GM12891 (cell line): Measurements from ENCODE around the gene CCDC102A.
A peak's percentile ranks its signal among the peaks of the same experiment; 100 is the strongest.

Source experiments
- POLR2A ChIP-seq: IDR thresholded peaks from 2 replicates; pipeline ENCODE4 v1.6.1; 2011; ENCODE audit warnings: low read depth, low read length, control low read depth
- POLR2AphosphoS5 ChIP-seq: IDR thresholded peaks from 2 replicates; pipeline ENCODE4 v1.6.1; 2011; ENCODE audit warnings: low read depth, low read length, control low read depth
- TAF1 ChIP-seq: IDR thresholded peaks from 2 replicates; pipeline ENCODE4 v1.6.1; 2011; ENCODE audit warnings: low read depth, low read length, control low read depth

- TF ChIP-seq POLR2A = no peak
- peak; percentile 2; the same call in 1 of the 2 replicates for TF ChIP-seq POLR2AphosphoS5
- no peak for TF ChIP-seq TAF1
Measured at GRCh38 chr16:57572978-57573728, 36.8 kb upstream of the CCDC102A start.
